HG03378 (cell line): ENCODE data around the gene ADGRG7.

ENCODE experiments used
- ATAC-seq: cut with Tn5 transposase; IDR thresholded peaks from one replicate; pipeline ENCODE4 v1.9.1; 2021; ENCODE audit warnings: mild to moderate bottlenecking, moderate library complexity; ENCODE audit not compliant: unreplicated experiment

The ADGRG7 gene

GRCh38 chr3:100600181-100601042 lies 9.0 kb upstream of the ADGRG7 start:
- peak; percentile 53 for ATAC-seq

- peak; percentile 24 for ATAC-seq
Measured at GRCh38 chr3:100602506-100603444, 6.6 kb upstream of the ADGRG7 start.

DNA sequence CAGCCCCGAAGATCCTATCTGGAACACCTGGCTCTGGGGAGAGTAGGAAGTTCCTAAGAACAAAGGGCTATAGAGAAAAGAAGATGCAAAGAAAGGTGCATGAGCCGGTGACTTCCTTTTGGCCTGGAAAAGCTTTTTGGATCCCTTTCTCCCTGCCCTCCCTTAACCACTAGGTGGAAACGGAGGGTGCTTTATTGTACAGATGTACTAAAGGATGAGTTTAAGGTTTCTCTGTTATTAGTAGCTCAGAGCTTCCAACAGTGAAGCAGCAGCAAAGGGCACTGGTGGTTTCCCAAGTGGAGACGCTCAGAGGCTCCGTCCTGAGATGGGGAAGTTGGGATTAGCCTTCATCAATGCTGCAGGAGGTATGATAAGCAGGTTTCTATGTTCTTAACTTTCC lies 5.9 kb upstream of the ADGRG7 start:
- peak; percentile 24 for ATAC-seq

DNA sequence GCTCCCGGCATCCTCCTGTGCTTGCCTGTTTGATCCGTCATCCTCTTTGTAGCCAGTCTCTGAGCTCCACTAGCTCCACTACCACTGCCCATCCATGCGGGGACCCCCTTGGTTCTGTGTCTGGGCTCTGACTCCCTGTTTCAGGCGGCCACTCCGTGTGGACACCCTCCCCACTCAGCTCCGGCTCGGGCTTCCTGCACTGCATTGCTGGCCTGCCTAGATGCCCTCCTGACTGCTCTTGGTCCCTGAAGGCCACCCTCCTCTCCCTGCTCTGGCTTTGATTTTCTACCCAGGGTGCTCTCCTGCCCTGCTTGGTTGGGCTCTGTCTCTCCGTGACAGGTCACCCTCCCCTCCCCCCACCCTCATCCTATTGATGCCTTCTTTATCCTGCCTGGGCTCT lies 4.0 kb upstream of the ADGRG7 start:
- ATAC-seq: no peak

- peak; percentile 87 for ATAC-seq
Measured at GRCh38 chr3:100606894-100607512, 2.4 kb upstream of the ADGRG7 start.

- no peak for ATAC-seq
Measured at GRCh38 chr3:100609963-100610362, 562 bp downstream of the ADGRG7 start.

GRCh38 chr3:100611221-100611620 lies 1.8 kb downstream of the ADGRG7 start:
- ATAC-seq: no peak

GRCh38 chr3:100613721-100614390 lies 4.5 kb downstream of the ADGRG7 start:
- peak; percentile 63 for ATAC-seq

DNA sequence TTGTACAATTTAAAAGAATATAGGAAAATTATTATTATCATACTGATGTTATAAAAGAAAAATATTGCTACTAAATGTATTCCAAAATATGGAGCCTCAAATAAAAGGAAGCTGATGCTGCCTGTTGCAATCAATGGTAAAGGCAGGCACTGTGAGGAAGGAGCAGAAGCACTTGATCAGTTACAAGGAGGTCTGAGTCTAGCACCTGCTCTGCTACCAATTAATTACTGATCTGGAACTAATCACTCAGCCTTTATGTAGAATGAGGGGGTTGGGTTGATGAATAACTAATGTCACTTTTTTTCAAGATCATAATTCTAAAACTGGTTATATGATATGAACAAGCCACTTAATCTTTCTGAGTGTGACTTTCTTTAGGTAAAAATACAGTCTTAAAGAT lies 5.5 kb downstream of the ADGRG7 start:
- peak; percentile 68 for ATAC-seq

- no peak for ATAC-seq
Measured at GRCh38 chr3:100615684-100616083, 6.3 kb downstream of the ADGRG7 start.

DNA sequence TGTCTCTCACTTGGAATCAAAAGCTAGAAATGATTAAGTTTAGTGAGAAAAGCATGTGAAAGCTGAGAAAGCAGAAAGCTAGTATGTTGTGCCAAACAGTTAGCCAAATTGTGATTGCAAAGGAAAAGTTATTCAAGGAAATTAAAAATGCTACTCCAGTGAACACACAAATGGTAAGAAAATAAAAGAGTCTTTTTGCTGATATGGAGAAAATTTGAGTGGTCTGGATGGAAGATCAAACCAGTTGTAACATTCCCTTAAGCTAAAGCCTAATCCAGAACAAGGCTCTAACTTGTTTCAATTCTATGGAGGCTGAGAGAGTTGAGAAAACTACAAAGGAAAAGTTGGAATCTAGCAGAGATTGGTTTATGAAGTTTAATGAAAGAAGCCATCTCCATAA lies 11.8 kb downstream of the ADGRG7 start:
- ATAC-seq: no peak

GRCh38 chr3:100627491-100627890 lies 18.1 kb downstream of the ADGRG7 start:
- ATAC-seq: no peak

DNA sequence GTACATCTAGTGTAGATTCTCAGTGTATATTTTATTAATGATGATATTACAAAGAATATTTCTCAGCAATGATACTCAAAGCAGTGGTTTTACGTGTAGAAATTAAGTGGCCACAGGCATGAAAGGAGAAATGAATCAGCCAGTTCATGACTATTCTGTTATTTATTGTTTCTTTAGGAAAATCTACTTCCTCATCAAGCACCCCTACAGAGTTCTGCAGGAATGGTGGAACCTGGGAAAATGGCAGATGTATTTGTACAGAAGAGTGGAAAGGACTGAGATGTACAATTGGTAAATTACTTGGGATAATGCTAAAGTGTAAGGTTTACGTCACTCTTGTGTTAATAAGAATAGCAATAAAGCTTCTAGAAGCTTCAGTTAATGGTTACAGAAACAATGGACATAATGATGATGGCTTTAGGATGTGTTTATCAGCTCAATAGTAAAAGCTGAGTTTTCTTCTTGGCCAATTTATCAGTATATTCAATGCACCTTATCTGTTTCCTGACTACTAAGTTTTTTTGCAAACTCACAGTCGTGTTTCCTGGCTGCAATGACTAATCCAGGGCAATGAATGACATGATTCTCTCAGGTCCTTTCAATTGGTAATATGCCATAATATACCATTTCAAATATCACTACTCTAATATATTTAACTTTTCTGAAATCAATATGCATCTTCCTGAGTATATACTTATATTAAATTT lies 20.2 kb downstream of the ADGRG7 start:
- no peak for ATAC-seq

- no peak for ATAC-seq
Measured at GRCh38 chr3:100630664-100631063, 21.3 kb downstream of the ADGRG7 start.

- no peak for ATAC-seq
Measured at GRCh38 chr3:100631236-100631635, 21.8 kb downstream of the ADGRG7 start.

DNA sequence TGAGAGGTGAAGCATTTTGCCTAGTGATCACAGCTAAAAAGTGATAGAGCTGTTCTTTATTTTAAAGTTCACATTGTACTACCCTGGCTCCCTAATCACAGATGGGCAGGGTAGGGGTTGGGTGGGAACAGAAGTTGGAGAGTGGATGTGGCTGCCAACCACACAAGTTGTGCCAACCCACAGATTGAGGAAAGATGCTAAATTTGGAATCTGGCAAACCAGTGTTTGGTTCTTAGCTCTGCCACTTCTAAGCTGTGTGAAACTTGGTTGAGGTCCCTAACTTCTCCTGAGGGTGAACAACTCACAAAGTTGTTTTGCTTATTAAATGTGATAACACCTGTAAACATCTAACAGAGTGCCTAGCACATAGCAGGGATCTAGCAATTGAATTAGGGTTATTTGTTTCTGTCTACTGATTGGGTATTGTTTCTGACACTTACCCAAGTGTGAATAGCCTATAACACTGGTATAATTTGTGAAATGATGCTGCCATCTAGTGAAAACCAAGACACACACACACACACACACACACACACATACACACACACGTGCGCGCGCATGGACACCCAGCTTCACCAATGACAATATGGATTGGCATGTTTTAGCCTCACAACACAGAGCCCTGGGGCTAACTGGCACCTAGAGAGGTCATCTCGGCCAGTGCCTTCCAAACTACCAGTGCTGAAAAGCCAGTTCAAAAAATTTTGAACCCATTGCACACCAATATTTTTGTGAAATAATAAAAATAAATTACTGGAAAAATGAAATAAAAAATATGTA lies 25.3 kb downstream of the ADGRG7 start:
- peak; percentile 52 for ATAC-seq

DNA sequence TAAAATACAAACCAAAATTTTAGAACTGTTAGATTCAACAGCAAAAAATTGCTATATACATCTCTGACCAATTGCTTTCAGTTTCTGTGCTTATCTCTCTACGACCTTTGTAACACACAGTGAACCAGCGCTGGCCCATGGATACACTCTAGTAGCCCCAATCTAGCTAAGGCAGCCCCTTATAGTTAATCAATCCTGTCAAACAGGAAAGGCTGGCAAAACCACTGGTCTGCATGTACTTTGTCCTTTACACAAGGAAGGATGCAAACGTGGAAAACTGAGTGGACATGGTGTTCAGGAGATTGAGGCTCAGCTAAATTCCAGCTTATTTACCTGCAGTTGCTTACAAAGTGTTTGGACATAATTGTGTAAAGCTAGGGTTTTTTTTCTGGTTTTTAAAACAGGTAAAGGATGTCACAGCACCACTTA lies 25.9 kb downstream of the ADGRG7 start:
- ATAC-seq: no peak

- no peak for ATAC-seq
Measured at GRCh38 chr3:100637197-100637631, 27.8 kb downstream of the ADGRG7 start.

- ATAC-seq: no peak
Measured at GRCh38 chr3:100640633-100641032, 31.2 kb downstream of the ADGRG7 start.
